Fibroblast of mammary gland (primary cell): ENCODE measurements around the gene HIVEP3.

Experiments
- DNase-seq: peaks from one replicate; pipeline ENCODE4 v3.0.0-alpha.2; 2010; ENCODE audit warnings: low read depth
- H3K4me3 ChIP-seq: 2 replicates; pipeline ENCODE4 v1.5.1; 2011; ENCODE audit warnings: low read depth, mild to moderate bottlenecking, low read length, moderate library complexity; ENCODE audit not compliant: control insufficient read depth
- CTCF ChIP-seq: conservative IDR thresholded peaks from 2 replicates; pipeline ENCODE4 v1.5.1; 2011; ENCODE audit warnings: low read depth, low read length, inconsistent platforms; ENCODE audit not compliant: control insufficient read depth, insufficient read depth

Gene HIVEP3

GRCh38 chr1:41518471-41518870, 400.3 kb downstream of the HIVEP3 start:
- no peak for TF ChIP-seq CTCF
- DNase-seq = no peak
- H3K4me3 ChIP-seq = no peak overlapping the region

DNA sequence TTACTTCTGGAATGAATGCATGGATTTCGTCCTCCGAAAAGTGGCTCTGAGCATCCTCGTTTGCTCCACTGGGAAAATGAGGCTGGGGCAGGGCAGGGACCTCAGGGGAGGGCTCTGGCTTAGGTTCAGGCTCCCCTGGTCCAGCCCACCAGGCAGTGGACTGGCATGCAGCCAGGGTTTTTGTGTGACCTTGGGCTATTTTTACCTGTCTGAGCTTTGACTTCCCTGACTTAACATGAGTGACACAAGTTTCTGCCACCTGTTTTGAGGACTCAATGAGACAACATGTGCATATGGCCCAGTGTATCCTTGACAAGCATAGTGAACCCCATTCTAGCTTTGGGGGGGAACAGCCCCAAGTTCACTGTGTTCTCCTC, 401.7 kb downstream of the HIVEP3 start:
- no peak overlapping the region for H3K4me3 ChIP-seq
- DNase-seq = no peak
- no peak for TF ChIP-seq CTCF

DNA sequence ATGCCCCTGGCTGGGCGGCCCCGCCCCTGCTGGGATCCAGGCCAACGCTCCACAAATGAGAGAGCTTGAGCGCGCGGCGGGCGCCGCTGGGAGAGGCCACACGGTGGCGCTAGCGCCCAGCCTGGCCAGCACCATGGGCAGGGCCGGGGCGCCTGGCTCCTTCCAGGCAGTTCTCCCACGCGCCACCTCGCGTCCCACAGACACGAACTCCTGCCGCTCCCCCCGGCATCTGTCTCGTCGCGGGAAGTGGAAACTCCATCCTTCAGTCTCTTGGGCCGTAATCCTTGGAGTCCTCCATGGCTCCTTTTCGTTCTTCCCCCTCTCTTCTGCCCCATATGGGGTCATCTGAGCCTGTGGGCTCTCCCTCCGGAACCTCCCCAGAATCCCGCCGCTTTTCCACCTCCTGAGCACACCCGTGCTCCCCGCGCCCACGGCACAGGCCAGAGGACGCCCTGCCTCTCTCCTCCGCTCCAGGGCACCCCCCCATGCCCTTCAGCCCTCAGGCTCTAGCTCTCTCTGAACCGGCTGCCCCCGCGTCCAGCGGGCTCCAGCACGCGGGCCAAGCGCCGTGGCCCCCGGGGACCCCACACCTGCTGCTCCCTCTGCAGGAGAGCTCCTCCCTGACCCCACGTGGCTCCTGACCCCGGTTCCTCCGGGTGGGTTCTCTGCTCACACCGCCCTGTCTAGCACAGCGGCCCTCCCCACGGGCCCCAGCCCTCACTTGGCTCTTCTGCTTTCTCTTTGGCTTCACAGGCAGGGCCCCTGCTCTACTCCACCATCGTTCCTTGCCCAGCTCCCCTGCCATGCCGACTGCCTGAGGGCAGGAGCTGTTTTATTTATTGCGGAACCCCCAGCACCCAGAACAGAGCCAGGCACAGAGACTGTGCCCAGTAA, 402.3 kb downstream of the HIVEP3 start:
- DNase-seq = peak; percentile 77
- peak overlapping the region; percentile 38 for H3K4me3 ChIP-seq
- TF ChIP-seq CTCF = peak; percentile 59

DNA sequence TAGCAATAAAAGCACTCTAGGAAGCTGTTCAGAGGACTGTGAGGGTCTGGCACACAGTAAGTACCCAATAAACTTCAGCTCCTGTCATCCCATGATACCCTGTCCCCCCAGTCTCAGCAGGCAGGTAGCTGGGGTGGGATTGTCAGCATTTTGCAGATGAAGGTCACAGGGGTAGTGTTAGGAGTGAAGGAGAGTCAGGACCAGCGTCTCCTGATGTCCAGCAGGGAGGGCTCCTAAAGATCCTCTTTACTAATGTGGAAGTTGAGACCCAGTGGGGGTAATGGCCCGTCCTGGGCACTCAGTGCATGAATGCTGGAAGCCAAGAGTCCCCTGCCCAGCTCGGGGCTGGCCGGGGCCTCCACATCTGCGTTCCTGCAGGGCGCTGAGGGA, 402.9 kb downstream of the HIVEP3 start:
- no peak overlapping the region for H3K4me3 ChIP-seq
- no peak for TF ChIP-seq CTCF
- no peak for DNase-seq

- TF ChIP-seq CTCF = no peak
- no peak overlapping the region for H3K4me3 ChIP-seq
- DNase-seq = no peak
Measured at GRCh38 chr1:41515131-41515678, 403.5 kb downstream of the HIVEP3 start.

- no peak for TF ChIP-seq CTCF
- no peak for DNase-seq
- H3K4me3 ChIP-seq = no peak overlapping the region
Measured at GRCh38 chr1:41514381-41514780, 404.3 kb downstream of the HIVEP3 start.
